ENCODE measurements around the gene LRRC40.

LRRC40 gene

DNA sequence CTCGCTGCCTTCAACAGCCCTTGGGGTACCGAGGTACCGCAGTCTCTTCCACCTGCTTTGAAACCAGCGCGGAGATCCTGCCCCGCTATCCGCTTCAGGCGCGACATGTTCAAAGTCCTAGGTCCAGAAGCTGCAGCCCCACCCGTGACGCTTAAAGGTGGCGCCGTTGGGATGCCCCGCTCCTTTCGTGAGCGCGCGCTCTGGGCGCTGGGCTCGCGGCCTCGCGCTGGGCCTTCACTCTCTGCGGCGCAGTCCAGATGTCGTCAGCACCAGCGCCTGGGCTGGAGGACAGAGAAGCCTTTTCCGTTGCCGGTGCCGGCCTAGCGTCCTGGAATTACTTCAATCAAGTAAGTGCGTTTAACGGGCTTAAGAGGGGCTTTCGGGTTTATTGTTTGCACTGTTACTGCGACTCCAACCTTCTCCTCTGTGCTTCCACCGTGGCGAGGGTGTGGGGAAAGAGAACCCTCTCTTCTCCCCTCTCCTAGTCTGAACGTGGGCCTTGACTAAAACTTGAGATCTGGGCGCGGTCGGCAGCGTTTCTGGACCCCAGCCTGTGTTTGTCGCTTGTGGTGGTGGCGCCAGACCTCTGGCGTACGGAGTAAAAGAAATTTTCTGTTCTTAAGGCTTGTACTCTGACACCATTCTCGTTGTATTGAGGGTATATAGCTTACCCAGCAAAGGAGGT lies at the start of gene LRRC40:
Gene LRRC40, minus strand, starts transcription at position 146 of the 685 bp plus-strand sequence. Its CDS starts 39 bp downstream, at position 107.
- TF ChIP-seq CTCF (conservative IDR thresholded peaks at IDR 0.05): no peak
- peak; percentile 91 for TF ChIP-seq ZFX (IDR thresholded peaks at IDR 0.05)
- peak within 1 kb of the TSS; percentile 82 for H3K27ac ChIP-seq

- TF ChIP-seq ZFX (IDR thresholded peaks at IDR 0.05) (no peak), CTCF (conservative IDR thresholded peaks at IDR 0.05) (no peak)
- no peak overlapping the region for H3K27ac ChIP-seq
Measured at GRCh38 chr1:70248729-70249128, 43.4 kb upstream of the LRRC40 start.

DNA sequence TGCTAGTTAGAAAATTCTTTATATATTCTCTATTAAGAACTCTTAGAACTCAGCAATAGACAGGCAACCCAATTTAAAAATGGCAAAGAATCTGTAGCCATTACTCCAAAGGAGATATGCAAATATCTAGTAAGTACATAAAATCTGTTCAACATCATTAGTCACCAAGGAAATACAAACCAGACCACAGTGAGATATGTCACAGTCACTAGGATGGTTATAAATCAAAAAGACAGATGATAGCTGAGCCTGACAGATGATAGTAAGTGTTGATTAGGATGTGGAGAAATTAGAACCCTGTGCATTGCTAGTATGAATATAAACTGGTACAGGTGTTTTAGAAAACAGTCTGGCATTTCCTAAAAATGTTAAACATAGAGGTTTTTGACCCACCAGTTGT lies 42.4 kb upstream of the LRRC40 start:
- no peak overlapping the region for H3K27ac ChIP-seq
- TF ChIP-seq ZFX (IDR thresholded peaks at IDR 0.05) (no peak), CTCF (conservative IDR thresholded peaks at IDR 0.05) (no peak)

DNA sequence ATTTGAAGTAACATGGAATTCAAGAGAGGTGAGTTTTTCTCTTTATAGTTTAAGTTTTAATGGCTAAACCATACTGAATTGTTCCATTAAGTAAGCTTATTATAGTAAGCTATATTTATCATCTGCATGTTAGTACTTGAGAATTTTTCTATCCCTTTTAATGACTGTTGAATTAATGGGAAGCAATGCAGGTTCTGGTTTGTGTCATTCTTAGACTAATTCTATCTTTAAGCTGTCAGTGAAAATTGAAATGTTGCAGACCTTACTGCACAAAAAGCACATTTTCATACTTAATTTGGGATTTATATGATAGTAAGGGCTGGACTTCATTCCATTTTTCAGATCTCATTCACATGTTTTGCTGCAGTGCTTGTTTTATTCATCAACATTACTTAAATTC lies 41.7 kb upstream of the LRRC40 start:
- H3K27ac ChIP-seq: no peak overlapping the region
- no peak for TF ChIP-seq ZFX (IDR thresholded peaks at IDR 0.05)
- TF ChIP-seq CTCF (conservative IDR thresholded peaks at IDR 0.05): no peak

DNA sequence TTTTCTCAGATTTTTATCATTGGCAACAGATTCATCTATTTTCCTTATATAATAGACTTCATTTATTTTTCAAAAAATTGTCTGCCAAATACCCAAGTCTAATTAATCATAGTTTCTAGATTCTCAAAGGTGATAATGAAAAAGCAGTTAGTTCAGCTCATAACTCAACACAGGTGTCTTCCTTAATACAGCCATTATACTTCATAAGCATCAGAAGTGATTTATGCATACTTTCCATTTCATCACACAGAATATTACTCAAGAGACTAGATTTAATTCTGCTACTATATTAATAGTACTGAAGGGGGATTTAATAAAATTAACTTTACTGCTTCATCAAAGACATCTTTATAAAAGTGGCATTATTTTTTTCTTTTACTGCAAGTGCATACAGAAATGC lies 34.6 kb upstream of the LRRC40 start:
- H3K27ac ChIP-seq: no peak overlapping the region
- TF ChIP-seq ZFX (IDR thresholded peaks at IDR 0.05) (no peak), CTCF (conservative IDR thresholded peaks at IDR 0.05) (no peak)

- TF ChIP-seq ZFX (IDR thresholded peaks at IDR 0.05) (no peak), CTCF (conservative IDR thresholded peaks at IDR 0.05) (no peak)
- no peak overlapping the region for H3K27ac ChIP-seq
Measured at GRCh38 chr1:70234733-70235132, 29.4 kb upstream of the LRRC40 start.

DNA sequence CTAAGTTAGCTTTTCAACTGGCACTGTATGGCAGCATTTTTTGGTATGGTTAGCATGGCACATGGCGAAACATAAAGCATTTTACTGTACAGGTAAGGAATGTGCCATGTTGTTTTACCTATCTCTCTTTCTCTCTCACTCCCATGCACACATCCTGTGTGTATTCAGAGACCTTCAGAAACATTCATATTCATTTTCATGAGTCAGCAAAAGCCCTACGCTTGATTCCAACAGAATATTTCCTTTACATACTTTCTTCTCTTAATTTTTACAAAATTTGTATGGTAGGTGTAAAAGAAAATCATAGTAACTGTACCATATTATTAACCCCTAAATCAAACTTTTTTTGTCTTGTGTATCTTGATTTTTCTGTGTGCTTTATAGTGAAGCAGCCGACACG lies 26.1 kb upstream of the LRRC40 start:
- no peak for TF ChIP-seq ZFX (IDR thresholded peaks at IDR 0.05)
- no peak for TF ChIP-seq CTCF (conservative IDR thresholded peaks at IDR 0.05)

More for the DNA sequence above, 26.1 kb upstream of the LRRC40 start:
- no peak overlapping the region for H3K27ac ChIP-seq
